GM20431 (cell line): ENCODE data around the gene PDE4D.
"Not testable (repeated sequence)": the region's sequence is repeated elsewhere in the genome, so short reads cannot be mapped to it uniquely, and the experiment has no call there.

Source experiments
- in situ Hi-C: fragments of 300-500 bp; cut with MseI, MboI; formaldehyde crosslinking; loops from one replicate; pipeline ENCODE4 v1.15.0; 2020; ENCODE audit warnings: low sequenced_read_pairs; ENCODE audit not compliant: unreplicated experiment

Gene PDE4D

DNA sequence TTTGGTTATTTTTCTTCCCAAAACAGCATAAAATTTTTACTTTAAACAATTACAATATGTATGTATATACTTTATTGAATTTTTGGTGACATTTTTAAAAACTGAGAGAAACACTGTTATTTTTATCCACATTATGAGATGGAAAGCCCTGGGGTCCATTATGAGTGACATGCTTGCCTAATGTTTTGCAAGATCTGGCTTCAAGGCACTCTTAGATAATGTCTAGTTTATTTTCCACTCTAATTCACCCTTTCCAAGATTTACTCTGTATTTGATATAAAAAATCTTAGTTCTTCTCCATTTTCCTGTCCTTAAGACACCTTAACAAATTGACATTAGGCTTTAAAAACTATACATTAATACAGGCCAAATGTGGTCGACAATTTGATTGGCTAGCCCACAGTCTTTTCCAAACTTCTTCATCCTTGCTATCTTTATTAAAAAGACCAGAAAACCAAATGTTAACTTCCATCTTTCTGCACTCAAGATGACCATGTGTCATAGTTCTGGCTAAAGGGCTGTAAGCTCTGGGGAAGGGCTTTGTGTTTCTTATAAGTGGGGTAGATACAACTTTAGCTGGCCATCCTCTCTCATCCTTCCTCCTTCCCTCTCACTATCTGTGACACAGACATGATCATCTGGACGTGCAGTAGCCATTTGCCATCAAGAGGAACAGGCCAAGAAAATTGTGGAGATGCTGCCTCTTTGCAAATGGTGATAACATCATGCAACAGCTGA is 561.1 kb downstream of the PDE4D start:
- in situ Hi-C loops, result no loop called here

- in situ Hi-C loops, result no loop called here
Measured at GRCh38 chr5:59330680-59331079, 562.8 kb downstream of the PDE4D start.

GRCh38 chr5:59328709-59329296 is 564.7 kb downstream of the PDE4D start:
- in situ Hi-C loops, result no loop called here

DNA sequence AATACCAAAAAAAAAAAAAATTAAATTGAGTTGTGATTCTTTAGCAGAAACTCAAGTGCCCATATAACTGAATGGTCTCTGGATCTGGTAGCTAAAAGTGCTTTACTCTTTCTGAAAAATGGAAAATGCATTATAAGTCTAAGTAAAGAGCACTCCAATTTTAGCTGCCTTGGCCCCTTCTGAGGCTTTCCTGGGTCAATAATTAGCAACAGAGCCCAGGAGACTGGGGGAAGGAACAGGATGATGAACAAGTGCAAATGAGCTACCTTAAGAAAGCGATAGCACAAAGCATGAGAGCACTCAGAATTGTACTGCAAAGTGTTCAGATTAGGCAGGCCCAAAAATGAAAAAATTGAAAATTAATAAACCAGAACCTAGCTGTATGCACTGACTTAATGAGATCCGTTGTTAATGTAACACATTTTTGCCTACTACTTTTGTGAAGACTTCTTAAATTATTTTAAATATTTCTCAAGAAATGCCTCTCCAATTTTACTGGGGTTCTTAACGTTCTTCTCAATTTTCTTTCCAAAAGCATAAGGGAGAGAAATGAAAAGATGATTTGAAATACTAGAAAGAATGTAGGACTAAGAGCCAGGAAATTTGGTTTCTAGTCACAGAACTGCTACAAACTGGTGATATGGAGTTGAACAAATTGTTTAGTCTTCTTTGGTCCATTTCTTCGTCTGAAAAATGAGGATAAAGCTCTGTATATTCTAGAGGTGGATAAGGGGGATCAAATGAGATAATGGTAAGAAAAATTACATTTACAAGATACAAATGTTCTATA is 566.1 kb downstream of the PDE4D start:
- in situ Hi-C loops, result no loop called here

GRCh38 chr5:59326596-59326995 is 566.9 kb downstream of the PDE4D start:
- in situ Hi-C loops, result no loop called here

- in situ Hi-C loops, result no loop called here
Measured at GRCh38 chr5:59325070-59325469, 568.5 kb downstream of the PDE4D start.

DNA sequence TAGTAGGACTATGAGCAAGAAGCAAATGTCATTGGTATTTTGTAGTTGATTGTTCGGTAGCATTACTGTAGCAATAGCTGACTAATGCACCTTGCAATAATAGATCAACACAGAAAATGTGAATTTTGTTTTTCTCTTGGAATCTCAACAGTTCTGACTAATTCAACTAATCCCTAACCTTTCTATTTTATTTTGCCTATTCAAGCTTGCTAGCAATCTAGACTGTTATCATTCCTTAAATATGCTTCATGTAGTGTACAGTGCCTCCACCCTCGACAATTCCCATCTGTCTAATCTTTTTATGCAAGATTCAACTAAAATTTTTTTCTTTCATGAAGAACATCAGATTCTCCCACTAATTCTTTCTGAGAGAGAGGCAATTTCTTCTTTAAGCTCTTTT is 570.6 kb downstream of the PDE4D start:
- in situ Hi-C loops, result no loop called here

GRCh38 chr5:59322058-59322457 is 571.5 kb downstream of the PDE4D start:
- in situ Hi-C loops, result no loop called here

DNA sequence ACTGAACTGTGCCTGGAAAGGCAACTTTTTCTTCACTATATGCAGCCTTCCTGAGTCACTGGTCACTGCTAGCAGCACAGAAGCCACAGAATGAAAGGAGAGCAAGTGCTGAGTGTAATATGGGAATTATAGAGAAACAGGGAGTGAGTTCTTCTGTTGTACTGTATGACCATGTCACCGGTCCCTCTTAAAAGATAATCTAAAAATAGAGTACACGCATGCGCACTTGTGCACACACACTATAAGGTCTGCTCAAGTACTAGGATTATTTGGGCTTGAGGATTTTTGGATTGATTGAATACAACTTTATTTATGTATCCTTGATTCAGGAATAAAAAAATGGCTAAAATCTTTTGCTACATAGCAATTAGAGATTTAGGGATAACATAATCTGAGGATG is 571.9 kb downstream of the PDE4D start:
- in situ Hi-C loops, result no loop called here

DNA sequence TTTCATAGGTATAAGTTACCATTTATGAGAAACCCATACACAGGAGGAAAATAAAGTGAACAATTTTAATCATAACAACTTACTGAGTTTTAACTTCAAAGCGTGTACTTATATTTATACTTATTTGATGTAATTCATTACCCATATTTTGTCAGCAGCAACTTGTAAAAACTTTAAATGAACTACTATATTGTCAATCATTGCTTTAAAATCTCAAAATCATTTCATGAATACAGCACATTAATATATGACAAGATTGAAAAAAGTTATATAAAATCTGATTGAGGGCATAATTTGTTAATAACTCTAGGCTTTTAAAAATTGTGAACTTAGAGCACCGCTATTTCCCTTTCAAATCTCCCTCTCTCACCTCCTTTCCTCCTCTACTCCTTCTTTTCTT is 573.1 kb downstream of the PDE4D start:
- in situ Hi-C loops, result no loop called here

GRCh38 chr5:59319250-59319649 is 574.3 kb downstream of the PDE4D start:
- in situ Hi-C loops, result no loop called here

DNA sequence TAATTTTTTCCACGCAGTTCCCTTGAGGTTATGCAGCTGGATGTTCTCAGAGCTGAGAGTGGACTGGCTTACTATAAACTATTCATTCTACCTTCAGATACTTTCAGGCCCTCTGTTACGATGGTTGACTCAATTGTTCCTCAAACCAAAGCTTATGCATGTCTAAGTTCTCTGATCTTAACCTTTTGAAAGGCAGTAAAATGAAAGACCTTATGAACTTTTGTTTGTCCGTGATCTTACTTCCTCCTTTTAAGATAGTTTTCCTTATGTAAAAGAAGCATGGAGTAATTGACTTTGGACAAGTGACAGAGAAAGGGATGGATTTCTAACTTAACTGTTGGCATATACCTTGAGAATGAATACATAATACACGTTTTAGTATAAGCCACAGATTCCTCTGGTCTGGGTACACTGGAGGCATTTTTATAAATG is 575.7 kb downstream of the PDE4D start:
- in situ Hi-C loops, result no loop called here

- in situ Hi-C loops, result no loop called here
Measured at GRCh38 chr5:59317023-59317773, 576.3 kb downstream of the PDE4D start.

DNA sequence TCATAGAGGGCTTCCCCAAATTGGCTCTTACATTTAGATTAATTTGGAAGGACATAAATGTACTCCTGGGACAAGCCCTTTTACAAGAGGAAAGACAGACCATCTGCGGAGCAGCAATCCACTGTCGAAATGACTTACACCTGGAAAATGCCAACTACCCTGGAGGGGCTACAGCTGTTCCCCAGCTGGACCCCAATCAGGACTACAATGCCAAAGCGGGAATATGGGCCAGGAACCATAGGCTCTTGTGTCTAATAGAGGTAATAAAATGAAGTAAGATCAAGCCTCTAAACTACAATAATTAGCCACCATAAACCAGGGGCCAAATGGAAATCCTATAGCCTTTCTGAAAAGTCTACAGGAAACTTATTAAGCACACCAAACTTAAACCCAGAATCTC is 581.3 kb downstream of the PDE4D start:
- in situ Hi-C loops, result no loop called here

- in situ Hi-C loops, result not testable (repeated sequence)
Measured at GRCh38 chr5:59308685-59309084, 584.8 kb downstream of the PDE4D start.

DNA sequence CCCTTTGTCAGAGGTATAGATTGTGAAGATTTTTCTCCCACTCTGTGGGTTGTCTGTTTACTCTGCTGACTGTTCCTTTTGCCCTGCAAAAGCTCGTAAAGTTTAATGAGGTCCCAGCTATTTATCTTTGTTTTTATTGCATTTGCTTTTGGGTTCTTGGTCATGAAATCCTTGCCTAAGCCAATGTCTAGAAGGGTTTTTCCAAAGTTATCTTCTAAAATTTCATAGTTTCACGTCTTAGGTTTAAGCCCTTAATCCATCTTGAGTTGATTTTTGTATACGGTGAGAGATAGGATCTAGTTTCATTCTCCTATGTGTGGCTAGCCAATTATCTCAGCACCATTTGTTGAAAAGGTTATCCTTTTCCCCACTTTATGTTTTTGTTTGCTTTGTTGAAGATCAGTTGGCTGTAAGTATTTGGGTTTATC is 590.2 kb downstream of the PDE4D start:
- in situ Hi-C loops, result not testable (repeated sequence)

GRCh38 chr5:59302509-59302908 is 591.0 kb downstream of the PDE4D start:
- in situ Hi-C loops, result not testable (repeated sequence)

DNA sequence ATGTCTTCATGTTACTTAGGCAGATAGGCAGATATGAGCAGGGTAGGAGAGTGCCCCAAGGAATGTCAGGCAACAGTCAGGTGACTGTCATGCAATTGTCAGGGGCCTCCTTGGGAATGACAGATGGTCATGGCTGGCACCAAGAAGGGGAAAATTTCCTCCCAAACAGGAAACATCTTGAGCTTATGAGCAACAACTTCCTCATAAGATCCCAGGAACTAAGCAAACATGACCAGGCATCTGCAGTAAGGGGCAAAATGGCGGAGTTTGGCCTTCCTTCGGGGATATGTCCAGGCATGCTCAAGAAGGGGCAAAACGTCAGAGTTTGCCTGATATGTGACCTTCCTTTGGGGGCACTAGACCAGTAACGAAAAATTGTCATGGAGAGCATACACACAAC is 591.8 kb downstream of the PDE4D start:
- in situ Hi-C loops, result no loop called here

GRCh38 chr5:59300930-59301329 is 592.6 kb downstream of the PDE4D start:
- in situ Hi-C loops, result no loop called here

DNA sequence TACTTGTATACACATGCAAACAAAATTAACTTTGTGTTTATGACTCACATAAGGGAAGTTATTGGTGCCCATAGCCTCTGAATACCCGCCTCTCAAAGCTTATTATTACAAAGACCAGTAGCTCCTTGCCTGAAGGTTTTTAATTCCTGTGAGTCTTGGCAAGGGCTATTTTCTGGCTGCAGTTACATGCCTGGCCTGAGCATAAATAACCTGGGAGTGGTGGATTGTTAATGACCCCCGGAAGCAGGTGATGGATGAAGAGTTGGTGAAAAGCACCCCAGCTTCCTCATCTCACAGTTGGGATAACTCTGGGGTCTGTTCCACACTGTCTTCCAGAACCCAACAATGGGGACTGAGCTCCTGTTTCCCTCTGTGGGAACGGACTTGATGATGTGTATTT is 594.5 kb downstream of the PDE4D start:
- in situ Hi-C loops, result no loop called here
